ENCODE results near the gene BLVRB.
"Not testable (repeated sequence)": the region's sequence is repeated elsewhere in the genome, so short reads cannot be mapped to it uniquely, and the experiment has no call there.

Gene BLVRB

DNA sequence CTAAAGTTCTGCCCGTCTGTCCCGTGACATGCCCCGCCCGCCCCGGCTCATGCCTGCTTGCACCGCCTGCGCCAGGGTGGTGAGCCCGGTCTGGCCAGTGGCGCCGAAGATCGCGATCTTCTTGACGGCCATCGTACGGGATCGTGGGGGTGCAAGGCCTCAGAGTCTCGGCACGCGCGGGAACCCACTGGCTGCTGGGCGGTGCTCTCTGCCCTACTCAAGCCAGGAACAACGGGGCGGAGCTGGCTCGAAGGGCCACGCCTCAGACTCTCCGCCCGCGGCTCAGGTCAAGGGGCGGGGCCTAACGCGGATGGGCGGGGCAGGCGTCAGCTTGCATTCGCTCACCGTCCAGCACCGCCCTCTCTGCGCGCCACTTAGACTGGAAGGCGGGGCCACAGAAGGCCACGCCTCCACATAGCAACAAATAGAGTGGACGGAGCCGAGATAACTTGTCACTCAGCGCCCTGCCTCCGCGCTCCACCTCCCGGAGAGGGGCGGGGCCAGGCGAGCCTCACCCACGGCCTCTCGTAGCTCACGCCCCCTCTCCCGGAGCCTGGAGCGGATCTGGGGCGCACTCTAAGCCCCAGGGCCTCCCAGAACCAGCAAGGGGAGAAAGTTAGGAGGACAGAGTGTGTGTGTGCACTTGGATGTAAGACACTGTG, at the start of gene BLVRB:
BLVRB (minus strand) TSS at position 189 of the 662 bp plus-strand sequence; CDS start at position 132, 57 bp downstream.
- peak; percentile 98 to 99 for DNase-seq

GRCh38 chr19:40513741-40514315, 48.3 kb upstream of the BLVRB start:
- no peak for DNase-seq

- no peak for DNase-seq
Observed at GRCh38 chr19:40513345-40513678, 47.8 kb upstream of the BLVRB start.

DNA sequence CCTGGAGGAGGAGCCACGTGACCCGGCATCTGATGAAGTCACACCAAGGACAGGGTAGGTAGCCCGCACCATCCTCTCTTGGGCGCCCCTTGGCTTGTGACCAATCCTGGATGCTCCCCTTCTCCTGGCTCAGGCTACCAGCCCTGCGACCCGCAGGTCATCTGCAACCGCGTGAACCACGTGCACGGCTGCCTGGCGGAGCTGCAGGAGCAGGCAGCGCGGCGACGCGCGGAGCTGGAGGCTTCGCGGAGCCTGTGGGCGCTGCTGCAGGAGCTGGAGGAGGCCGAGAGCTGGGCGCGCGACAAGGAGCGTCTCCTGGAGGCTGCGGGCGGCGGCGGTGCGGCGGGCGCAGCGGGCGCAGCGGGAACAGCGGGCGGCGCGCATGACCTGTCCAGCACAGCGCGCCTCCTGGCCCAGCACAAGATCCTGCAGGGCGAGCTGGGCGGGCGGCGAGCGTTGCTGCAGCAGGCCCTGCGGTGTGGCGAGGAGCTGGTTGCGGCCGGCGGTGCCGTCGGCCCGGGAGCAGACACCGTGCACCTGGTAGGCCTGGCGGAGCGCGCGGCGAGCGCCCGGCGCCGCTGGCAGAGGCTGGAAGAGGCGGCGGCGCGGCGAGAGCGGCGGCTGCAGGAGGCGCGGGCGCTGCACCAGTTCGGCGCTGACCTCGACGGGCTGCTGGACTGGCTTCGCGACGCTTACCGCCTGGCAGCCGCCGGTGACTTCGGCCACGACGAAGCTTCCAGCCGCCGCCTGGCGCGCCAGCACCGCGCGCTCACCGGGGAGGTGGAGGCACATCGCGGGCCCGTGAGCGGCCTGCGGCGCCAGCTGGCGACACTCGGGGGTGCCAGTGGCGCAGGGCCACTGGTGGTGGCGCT, 47.2 kb upstream of the BLVRB start:
- DNase-seq, result no peak

DNA sequence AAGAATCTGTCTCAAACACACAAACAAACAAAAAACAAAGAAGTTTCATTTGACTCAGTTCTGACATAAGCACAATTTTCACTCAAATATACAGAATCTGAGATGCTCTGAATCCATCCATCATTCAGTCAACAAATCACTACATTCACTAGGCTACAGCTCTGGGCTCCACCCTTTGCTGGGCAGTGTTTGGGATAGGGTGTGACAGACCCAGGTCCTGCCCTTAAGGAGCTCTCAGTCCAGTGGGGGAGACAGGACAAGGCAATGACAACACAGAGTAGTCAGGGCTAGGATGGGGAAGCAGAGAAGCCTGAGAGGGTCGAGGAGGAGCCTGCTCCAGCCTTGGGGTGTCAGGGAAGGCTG, 46.5 kb upstream of the BLVRB start:
- DNase-seq, result no peak

DNA sequence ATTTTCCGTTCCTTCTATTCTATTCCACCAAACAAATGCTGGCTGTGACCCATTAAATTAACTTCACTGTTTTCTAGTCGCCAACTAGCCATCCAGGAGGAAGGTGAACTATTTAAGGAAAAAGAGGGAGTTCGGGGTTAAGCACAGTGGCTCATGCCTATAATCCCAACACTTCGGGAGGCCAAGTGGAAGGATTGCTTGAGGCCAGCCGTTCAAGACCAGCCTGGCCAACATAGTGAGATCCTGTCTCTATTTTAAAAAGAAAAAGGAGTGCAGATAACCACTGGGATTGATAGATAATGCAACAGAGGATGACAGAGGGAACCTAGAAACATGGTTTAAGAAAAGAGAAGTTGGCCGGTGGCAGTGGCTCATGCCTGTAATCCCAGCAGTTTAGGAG, 45.9 kb upstream of the BLVRB start:
- no peak for DNase-seq

DNA sequence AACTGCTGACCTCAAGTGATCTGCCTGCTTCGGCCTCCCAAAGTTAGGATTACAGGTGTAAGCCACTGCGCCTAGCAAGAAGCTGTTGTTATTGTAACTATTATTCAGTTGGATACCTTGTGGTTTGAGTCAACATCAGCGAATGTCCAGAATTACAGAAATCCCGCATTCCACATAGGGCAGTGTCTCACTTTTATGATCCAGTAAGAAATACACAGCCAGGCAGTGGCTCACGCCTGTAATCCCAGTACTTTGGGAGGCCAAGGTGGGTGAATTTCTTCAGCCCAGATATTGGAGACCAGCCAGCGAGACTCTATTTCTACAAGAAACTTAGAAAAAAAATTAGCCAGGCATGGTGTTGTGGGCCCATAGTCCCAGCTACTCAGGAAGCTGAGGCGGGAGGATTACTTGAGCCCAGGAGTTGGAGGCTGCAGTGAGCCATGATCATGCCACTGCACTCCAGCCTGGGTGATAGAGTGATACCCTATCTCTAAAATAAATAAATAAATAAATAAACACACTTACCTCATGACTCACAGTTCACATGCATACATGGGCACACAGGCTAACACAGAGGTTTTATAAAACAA, 45.1 kb upstream of the BLVRB start:
- no peak for DNase-seq

DNA sequence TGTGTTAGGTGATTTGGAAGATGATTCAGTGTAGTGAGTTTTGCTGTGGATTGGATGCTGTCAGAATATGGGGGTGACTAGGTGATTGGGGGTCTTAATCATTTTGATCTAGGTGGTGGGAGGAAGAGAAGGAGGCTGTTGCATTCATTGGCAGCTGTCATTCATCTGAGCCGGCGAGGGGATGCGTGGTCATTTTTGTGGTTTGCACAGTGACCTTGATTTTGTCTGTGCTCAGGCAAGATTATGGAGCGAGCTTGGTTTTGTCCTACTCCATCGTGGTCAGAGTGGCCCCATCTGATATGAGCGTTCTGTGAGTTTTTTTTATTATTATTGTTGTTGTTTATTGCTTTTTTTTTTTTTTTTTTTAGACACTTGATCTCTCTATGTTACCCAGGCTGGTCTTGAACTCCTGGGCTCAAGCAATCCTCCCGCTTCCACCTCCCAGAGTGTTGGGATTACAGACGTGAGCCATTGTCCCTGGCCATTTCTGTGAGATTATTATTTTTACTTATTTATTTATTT, 43.3 kb upstream of the BLVRB start:
- DNase-seq, result no peak

GRCh38 chr19:40507892-40508291, 42.3 kb upstream of the BLVRB start:
- DNase-seq, result no peak

GRCh38 chr19:40506099-40506498, 40.6 kb upstream of the BLVRB start:
- DNase-seq, result no peak

DNA sequence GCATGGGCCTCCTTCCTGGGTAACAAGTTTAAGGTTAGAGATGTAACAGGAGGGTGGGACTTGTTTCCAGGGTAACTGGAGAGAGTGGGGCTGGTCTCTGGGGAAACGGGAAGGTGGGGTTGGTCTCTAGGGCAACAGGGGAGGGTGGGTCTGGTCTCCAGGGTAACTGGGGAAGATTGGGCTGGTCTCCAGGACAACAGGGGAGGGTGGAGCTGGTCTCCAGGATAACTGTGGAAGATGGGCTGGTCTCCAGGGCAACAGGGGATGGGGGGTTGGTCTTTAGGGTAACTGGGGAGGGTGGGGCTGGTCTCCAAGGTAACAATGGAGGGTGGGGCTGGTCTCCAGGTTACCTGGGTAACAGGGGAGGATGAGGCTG, 37.8 kb upstream of the BLVRB start:
- DNase-seq, result peak; percentile 10 to 24

DNA sequence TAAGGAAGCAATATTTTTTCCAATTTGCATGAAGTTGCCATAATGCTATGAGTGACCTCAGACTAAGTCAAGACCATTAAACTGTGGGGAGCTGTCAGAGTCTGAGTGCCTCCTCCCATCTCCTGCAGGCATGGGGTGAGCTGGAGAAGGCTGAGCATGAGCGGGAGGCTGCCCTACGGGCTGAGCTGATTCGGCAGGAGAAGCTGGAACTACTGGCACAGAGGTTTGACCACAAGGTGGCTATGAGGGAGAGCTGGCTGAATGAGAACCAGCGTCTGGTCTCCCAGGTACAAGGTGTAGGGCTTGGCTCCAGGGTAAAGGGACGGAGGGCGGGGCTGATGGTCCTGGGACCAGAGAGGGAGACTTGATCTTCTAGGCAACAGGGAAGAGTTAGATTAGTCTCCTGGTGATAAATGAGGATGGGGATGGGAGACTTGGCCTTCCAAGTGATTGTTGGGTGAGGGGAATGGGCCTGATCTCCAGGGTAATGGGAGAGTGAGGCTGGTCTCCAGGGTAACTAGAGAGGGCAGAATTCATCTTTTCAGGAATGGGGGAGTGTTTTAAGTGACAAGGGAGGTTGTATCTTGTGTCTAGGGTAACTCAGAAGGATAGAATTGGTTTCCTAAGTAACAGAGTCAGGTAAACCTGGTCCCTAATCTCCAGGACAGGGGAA, 37.2 kb upstream of the BLVRB start:
- DNase-seq, result no peak

- no peak for DNase-seq
Observed at GRCh38 chr19:40502081-40502480, 36.5 kb upstream of the BLVRB start.

GRCh38 chr19:40501599-40501998, 36.1 kb upstream of the BLVRB start:
- no peak for DNase-seq

GRCh38 chr19:40500678-40501530, 35.4 kb upstream of the BLVRB start:
- not testable (repeated sequence) for DNase-seq

GRCh38 chr19:40499320-40499719, 33.8 kb upstream of the BLVRB start:
- no peak for DNase-seq

DNA sequence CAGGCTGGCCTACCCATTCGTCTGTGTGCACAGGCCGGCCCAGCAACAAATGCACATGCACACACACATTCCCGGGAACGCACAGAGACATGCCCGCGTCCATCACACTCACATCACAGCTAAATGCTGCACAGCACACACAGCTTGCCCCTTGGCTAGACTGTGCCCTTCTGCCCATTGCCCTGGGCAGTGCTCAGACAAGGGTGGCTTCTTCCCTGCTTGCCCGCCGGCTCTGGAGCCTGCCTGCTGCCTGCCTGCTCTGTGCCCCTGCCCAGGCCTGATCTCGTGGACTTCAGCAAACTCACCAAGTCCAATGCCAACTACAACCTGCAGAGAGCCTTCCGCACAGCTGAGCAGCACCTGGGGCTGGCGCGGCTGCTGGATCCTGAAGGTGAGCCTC, 31.7 kb upstream of the BLVRB start:
- DNase-seq, result no peak

DNA sequence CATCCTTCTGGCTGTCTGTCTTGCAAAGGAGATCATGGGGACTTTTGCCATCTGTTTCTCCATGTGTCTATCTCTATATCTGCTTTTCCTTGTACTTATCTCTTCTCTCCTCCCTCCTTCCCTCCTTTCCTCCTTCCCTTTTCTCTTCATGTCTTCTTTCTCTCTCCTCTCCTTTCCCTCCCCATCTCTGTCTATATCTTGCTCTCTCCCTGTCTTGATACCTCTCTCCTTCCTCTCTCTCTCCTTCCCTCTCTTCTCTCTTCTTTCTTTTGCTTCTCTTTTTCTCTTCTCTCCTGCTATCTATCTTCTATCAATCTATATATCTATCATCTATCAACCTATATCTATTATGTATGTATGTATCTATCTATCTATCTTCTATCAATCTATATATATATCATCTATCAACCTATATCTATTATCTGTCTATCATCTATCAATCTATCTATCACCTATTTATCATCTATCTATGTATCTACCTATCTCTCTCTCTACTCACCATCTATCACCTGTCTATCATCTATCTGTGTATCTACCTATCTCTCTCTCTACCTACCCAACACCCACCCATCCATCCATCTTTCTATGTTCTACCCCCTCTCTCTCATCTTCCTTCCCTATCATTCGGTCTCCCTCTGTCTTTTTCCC, 28.8 kb upstream of the BLVRB start:
- no peak for DNase-seq

- no peak for DNase-seq
Observed at GRCh38 chr19:40493778-40494177, 28.2 kb upstream of the BLVRB start.

- no peak for DNase-seq
Observed at GRCh38 chr19:40492274-40492673, 26.7 kb upstream of the BLVRB start.

DNA sequence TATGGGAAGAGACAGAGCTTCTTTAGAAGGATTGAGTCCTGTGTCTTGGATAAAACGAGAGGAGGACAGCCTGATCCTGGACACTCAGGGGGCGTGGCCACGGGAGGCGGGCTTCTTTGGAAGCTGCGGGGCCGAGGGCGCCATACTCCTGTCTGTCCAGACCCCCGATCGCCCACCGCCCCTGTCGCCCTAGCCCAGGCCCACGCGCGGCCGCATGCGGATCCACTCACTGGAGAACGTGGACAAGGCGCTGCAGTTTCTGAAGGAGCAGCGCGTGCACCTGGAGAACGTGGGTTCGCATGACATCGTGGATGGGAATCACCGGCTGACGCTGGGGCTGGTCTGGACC, 24.3 kb upstream of the BLVRB start:
- no peak for DNase-seq

GRCh38 chr19:40486017-40486416, 20.5 kb upstream of the BLVRB start:
- no peak for DNase-seq

Measured in NCI-H187 (cell line).